ENCODE measurements around the gene CGB7.

DNA sequence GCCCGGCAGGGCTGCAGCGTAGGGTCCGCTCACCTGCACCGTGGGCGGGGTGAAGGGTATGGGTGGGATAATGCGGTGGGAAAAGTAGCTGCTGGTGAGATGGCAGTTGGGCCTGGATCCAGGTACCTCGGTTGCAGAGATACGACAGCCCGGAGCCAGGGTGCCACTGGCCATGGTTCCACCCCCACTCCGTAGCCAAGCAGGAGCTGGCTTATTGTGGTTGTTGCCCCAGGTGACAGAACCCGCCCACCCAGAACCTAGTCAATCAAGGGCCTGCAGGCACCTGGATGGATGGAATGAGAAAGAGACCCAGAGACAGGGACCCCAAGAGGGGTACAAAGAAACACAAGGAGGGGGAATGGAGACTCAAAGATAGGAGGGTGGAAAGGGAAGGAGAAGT, 37.2 kb downstream of the CGB7 start:
- no peak for TF ChIP-seq POLR2AphosphoS5 (IDR thresholded peaks at IDR 0.05; ENCODE audit: low read depth, low read length)
- TF ChIP-seq TAF1 (IDR thresholded peaks at IDR 0.05; ENCODE audit: borderline replicate concordance, insufficient read depth, low read length) = no peak
- TF ChIP-seq, protein P1, sequence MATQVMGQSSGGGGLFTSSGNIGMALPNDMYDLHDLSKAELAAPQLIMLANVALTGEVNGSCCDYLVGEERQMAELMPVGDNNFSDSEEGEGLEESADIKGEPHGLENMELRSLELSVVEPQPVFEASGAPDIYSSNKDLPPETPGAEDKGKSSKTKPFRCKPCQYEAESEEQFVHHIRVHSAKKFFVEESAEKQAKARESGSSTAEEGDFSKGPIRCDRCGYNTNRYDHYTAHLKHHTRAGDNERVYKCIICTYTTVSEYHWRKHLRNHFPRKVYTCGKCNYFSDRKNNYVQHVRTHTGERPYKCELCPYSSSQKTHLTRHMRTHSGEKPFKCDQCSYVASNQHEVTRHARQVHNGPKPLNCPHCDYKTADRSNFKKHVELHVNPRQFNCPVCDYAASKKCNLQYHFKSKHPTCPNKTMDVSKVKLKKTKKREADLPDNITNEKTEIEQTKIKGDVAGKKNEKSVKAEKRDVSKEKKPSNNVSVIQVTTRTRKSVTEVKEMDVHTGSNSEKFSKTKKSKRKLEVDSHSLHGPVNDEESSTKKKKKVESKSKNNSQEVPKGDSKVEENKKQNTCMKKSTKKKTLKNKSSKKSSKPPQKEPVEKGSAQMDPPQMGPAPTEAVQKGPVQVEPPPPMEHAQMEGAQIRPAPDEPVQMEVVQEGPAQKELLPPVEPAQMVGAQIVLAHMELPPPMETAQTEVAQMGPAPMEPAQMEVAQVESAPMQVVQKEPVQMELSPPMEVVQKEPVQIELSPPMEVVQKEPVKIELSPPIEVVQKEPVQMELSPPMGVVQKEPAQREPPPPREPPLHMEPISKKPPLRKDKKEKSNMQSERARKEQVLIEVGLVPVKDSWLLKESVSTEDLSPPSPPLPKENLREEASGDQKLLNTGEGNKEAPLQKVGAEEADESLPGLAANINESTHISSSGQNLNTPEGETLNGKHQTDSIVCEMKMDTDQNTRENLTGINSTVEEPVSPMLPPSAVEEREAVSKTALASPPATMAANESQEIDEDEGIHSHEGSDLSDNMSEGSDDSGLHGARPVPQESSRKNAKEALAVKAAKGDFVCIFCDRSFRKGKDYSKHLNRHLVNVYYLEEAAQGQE (IDR thresholded peaks at IDR 0.05; ENCODE audit: insufficient read depth in 1 of 2, low read depth in 2 of 2, low read length in 2 of 2) = no peak
